Testis (tissue), 2 donors: ENCODE data around the gene THAP4.

Experiments used
- POLR2A ChIP-seq: fragments of 450-650 bp; IDR thresholded peaks from one replicate; pipeline ENCODE4 v1.6.1; 2017; ENCODE audit warnings: antibody characterized with exemption, mild to moderate bottlenecking, moderate library complexity
- TF ChIP-seq, protein P1 (sequence below), 3 experiments: fragments of 450-650 bp in 2 of 3; fragments of 200-600 bp in 1 of 3; sonication (generic) in 1 of 3; IDR thresholded peaks; one replicate each; pipeline ENCODE4 v1.5.1; 2016 to 2019; ENCODE audit warnings: antibody characterized with exemption in 3 of 3, mild to moderate bottlenecking in 2 of 3, moderate library complexity in 1 of 3

DNA sequence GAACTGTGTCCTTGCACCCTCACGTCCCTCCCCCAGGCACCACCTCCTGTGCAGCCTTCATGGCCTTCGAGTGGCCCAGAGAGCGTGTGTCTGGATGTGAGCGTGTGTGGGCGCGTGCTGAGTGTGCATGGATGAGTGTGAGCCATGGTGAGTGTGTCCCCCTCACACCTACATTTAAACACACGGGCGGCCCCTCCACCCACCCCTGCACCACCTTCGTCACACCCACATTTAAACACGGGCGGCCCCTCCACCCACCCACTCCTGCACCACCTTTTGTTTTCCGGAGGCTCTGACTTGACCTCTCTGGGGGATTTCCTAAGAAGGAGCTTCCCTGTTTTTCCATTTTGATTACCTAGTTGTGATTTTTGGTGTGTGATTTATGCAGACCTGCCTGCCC, 31.9 kb upstream of the THAP4 start:
- TF ChIP-seq, protein P1, sequence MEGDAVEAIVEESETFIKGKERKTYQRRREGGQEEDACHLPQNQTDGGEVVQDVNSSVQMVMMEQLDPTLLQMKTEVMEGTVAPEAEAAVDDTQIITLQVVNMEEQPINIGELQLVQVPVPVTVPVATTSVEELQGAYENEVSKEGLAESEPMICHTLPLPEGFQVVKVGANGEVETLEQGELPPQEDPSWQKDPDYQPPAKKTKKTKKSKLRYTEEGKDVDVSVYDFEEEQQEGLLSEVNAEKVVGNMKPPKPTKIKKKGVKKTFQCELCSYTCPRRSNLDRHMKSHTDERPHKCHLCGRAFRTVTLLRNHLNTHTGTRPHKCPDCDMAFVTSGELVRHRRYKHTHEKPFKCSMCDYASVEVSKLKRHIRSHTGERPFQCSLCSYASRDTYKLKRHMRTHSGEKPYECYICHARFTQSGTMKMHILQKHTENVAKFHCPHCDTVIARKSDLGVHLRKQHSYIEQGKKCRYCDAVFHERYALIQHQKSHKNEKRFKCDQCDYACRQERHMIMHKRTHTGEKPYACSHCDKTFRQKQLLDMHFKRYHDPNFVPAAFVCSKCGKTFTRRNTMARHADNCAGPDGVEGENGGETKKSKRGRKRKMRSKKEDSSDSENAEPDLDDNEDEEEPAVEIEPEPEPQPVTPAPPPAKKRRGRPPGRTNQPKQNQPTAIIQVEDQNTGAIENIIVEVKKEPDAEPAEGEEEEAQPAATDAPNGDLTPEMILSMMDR (IDR thresholded peaks at IDR 0.05): no peak
- TF ChIP-seq POLR2A: no peak
